ENCODE results near the gene CHSY3.
A peak's percentile ranks its signal among the peaks of the same experiment; 100 is the strongest.
"Not testable (repeated sequence)": the region's sequence is repeated elsewhere in the genome, so short reads cannot be mapped to it uniquely, and the experiment has no call there.

The CHSY3 gene

DNA sequence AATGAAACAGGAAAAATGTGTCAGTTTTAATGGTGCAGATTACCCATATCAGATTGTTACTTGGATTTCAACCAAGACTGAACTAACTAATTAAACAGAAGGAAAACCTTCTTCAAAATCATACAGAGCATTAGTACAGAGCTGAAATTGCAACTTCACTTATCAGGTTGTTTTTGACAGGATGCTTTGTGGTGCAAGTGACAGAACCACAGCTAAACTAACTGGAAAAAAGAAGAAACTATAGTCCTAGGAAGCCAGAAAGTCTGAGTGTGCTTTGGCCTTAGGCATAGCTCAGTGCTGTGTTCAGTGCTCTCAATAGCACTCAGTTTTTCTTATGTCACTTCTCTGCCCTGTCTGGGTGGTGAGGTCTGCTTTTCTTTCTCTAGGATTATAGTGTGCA, 267.4 kb downstream of the CHSY3 start:
- DNase-seq: no peak

DNA sequence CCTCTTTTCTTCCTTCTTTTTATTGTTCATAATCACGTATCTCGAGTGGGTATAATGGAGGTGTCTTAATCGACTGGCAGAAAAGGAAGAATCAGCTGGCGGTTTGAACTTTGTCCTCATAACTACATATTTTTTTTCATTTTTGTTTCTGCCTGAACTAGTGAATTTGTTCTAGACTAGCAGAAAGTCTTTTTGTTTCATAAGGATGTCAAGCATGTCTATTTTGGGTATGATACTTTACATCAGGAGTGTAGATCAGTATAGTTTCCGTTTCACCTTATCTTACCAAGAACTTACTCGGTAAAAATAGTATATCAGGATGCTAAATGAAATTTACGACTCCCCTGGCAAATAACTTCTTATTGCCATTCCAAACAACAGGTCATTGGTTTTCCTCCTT, 278.9 kb downstream of the CHSY3 start:
- no peak for DNase-seq

DNA sequence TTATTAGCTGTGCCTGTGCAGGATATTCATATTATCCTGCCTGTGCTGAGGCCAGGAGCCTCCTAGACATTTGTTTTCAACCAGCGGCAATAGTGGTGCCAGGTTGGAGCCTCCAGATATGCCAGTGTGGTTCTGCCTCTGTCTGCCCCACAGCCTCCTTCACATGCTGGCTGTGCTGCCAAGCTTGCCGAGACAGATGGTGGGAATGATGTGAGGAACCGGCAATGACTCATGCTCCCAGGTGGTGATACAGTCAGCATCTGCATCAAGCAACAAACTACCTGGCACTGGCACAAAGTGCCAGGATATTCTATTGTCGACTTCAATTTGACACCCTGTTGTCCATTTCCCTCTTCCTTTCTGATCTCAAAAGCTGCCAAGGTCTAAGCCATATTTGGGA, 285.7 kb downstream of the CHSY3 start:
- peak; percentile 83 for DNase-seq

- DNase-seq: peak; percentile 52
Observed at GRCh38 chr5:130198927-130199326, 294.7 kb downstream of the CHSY3 start.

DNA sequence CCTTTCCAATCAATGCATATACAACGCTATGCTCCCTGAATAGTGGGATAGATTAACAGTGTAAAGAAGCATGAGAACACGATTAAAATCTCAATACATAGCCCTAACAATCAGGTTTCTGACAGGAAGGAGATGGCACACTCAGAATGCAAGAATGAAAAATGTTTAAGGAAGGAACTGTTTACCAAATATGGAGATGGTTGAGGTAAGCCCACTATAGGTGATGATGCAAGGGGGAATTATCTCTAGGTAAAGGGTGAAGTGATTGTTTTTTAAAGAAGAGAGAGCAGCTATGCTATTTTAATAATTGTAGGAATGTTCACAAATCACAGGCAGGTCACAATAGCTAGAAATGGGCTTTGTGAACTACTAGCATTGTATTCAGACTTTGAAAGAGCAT, 302.4 kb downstream of the CHSY3 start:
- no peak for DNase-seq

GRCh38 chr5:130213607-130214006, 309.3 kb downstream of the CHSY3 start:
- DNase-seq: no peak

DNA sequence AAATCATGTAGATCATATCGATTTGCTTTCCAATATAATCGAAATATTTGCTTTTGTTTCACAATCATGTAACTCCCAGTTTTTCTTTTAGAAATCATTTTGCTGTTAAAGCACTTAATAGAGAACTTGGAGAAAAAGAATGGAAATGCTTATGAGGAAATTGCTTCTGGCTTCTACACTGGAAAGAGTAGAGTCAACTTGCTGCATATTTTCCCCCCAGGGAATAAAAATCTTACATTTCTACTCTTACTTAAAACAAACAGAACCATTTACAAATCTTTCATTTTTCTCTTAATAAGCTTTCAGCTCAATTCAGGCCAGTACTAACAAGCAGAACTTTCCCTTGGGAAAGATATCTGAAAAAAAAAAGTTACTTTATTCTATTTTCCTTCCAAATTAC, 312.0 kb downstream of the CHSY3 start:
- no peak for DNase-seq

DNA sequence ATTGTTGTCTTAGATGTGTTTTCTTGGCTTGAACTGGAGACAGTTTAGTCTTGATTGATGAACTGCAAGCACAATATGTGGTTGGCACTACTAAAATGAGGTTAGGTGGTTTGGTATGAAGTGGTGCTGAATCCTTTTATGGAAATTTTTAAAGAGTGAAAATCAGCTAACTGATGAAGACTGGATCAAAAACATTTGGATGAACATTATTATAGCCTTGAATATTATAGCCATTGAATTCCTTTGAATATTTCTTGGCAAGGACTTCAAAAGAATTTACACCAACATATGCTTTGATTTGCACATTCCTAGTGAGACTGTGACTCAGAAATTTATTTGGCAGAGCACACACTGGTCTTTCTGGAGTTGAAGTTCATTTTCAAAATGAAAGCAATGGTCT, 318.3 kb downstream of the CHSY3 start:
- DNase-seq: no peak

- DNase-seq: not testable (repeated sequence)
Observed at GRCh38 chr5:130226556-130226955, 322.3 kb downstream of the CHSY3 start.

DNA sequence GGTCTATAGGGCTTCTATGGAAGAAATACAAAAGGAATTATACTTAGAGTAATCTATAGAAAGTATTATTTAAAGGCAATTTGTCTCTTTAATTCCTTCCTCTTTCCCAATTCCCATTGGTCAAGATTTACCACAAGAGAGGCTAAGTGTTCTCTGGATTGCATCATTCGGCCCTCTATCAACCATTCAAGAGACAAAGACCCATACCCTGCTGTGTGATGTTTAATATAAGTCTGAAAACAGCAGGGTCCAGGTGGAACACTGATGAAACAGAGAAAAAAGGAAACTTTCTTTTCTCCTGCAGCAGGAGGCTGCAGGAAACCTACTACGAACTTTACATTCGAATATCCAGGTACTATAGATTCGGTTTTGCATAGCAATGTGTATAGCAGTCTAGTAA, 323.4 kb downstream of the CHSY3 start:
- DNase-seq: no peak

GRCh38 chr5:130231786-130232185, 327.5 kb downstream of the CHSY3 start:
- no peak for DNase-seq

- no peak for DNase-seq
Observed at GRCh38 chr5:130234816-130235215, 330.6 kb downstream of the CHSY3 start.
